ENCODE measurements around the gene WT1.

The WT1 gene

DNA sequence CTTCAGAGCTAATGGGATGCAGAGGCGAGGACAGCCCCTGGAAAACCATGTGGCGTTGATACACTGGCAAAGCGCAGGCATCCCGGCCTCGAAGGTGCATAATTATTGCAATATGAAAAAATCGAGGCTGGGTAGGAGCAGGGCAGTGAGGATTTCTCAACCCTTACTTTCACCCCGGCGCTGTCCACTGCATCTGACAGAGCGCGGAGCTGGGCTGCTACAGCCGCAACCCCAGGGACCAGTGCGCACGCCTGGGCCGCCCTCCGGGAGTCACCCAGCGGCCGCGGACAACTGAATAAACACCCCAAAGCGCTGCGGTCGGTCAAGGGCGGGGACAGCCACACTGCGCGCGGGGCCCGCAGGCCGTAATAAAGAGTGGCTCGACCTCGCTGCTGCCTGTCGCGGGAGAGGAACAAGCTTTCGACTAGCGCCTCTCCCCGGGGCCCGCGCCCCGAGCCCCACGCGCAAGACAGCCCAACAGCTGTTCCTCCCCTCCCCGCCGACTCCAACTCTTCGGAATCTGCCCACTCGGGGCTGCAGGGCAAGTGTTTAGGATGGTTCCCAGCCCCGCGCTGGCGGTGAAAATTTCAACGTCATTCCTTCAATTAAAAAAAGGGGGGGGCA is 3.6 kb upstream of the WT1 start:
- in situ Hi-C loops (cut with MboI; ENCODE audit: low sequenced_read_pairs): no loop called here

DNA sequence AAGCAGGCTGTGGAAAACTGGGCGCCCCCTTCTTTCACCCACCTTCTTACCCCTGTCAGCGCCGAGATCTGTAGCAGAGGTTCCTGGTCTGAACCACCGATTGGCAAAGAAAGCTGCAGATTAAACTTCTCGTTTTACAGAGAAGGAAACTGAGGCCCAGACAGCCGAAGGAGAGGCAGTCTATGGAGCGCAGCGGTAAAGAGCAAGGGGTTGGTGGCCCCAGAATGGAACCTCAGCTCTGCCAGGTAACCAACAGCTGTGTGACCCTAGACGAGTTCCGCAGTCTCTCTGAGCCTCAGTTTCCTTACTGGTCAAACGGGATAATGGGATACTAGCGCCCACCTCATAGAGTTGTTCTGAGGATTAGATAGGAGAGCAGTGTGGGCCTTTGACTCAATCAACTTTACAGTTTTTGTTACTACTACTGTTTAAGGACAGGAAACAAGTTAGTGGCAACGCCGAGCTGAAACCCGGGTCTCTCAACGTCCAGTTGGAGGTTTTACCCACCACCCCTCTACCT is 3.1 kb upstream of the WT1 start:
- in situ Hi-C loops (cut with MboI; ENCODE audit: low sequenced_read_pairs): no loop called here

DNA sequence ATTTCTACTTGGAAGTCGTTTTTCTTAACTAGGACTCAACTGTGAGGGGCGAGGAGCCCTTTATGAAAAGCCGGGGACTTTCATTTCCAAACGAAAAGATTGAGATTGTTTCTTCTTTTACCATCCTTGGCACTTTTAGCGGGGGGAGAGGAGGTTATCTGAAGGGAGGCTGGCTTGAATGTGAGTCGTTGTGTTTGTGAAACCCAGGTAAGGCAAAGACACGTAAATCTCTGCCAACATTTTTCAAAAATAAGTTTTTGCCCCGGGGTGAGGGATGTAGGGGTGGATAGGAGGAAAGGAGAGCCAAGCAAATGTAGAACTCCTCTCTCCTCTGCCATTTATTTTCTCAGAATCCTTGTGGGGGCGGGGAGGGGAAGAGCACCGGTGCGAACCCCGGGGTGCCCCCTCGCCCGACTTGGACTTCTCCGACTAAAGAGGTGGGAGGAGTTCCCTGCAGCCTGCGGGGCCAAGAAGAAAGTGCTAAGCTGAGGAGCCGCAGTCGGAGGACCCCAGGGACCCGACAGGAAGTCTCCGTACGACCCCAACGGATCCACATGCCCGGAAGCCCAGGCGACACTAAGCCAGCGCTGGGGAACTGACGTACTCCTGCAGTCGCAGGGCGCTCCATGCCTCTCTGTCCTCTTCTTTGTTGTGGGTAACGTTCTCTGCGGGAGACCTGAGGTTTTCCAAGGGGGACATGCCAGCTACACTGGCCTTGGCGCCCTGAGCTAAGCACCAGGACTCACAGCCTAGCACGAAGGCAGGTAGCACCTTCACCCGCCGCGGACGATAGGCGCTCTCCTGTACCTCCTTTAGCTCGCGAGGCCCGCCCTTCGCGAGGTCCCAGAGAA is 2.4 kb upstream of the WT1 start:
- in situ Hi-C loops (cut with MboI; ENCODE audit: low sequenced_read_pairs): no loop called here

DNA sequence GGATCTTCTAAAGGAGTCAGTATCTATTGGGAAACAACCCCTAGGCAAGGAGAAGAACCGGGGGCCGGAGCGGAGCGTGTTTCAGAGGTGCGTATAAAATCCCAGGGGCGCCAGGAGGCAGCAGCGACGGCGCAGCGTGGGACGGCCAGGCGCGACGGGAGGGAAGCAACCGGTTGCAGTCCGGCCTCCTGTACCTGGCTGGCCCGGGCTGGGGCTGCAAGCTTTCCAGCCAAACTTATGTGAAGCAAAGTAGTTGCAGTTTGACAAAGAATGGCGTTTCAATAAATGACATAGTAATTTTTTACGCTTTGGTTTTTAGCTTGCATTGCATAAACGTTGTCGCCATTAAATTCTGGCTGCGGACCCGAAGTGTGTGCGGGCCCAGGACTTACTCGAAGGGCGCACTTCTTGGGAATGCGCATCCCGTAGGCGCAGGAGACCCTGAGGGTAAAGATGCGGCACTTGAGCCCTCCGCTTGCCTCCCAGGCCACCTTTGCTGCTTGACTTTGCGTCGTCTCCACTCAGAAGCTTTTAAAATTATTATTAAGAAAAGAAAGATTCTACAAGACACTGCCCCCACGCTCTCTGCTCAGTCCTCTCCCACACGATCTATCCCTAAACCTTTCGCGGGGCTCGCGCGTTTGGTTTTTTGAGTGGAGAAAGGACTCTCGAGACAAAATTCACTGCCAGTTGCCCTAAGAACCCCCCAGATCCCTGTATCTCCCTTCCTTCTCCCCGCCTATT is 1.6 kb upstream of the WT1 start:
- in situ Hi-C loops (cut with MboI; ENCODE audit: low sequenced_read_pairs): no loop called here

DNA sequence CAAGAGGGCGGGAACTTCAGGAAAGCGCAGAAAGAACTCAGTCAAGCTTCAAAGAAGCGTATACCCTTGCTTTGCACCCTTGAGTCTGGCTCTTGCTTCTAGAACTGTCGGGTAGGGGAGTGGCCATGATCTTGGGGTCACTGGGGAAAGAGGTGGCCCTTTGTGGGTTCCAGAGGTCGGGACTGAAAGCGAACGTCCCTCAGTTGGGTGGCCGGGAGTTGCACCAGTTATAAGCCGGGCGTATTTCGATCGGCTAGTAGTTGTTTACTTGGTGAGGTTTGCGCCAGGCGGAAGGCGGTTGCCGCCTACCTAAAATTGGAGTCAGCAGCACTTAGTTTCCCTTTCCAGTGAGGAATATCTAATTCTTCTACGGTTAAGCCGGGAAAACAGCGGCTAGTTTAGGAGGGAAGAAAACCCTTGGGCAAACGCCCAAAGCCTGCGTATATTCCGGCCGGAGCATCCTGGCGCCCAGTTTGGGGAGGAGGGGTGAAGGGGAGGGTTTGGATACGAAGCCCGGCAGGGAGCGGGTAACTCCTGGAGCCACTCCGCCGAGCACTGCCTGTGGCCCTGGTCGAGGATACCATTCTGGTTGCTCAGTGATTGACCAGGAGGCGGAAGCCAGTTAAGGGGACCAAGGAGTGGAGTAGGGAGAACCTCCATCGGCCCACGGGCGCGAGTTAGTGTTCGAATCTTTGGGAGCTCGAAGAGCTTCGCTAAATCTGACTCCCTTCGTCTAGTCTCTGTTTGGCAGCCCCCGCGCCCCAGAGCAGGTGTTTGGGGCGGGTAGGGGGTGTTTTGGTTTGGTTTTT is 807 bp upstream of the WT1 start:
- in situ Hi-C loops (cut with MboI; ENCODE audit: low sequenced_read_pairs): no loop called here

DNA sequence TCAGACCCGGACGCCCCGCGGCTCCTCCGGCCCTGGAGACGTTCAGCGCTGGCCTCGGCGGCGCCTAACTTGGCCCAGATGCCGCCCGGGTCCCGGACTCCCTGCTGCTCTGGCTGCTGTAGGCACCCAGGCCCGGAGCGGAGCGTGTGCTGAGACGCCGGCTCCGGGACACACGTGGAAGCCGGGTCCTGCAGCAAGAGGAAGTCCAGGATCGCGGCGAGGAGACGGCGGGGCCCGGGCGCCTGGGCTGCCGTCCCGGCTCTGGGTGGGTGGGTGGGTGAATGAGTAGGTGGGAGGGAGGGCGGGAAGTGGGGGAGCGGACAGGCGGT is 223 bp downstream of the WT1 start:
- in situ Hi-C loops (cut with MboI; ENCODE audit: low sequenced_read_pairs): no loop called here

DNA sequence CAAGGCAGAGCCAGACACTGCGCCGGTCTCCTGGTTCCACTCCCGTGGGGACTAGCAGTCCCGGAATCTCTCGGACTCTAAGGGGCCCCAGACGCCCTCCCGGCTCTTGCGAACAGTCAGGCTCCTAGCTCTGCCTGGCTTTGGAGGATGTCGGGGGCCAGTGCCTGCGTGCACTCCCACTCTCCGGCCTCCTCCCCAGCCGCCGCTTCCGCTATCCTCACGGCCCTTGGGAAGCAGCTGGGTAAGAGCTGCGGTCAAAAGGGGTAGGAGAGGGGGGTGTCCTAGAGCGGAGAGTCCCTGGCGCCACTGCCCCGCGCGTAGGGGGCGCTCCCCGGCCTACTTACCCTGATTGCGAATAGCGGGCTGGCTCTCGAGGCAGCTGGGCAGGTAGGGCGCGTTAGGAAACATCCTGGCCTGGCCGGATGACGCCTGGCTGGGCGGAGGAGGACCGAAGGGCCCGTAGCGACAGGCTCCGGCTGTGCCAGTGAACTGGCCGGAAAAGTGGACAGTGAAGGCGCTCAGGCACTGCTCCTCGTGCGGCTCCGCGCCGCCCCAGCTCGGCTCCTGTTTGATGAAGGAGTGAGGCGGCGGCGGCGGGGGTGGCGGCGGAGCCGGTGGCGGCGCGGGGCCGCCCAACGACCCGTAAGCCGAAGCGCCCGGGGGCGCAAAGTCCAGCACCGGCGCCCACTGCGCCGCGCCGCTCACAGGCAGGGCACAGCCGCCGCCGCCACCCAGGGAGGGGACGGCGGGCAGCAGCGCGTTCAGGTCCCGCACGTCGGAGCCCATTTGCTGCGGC is 785 bp downstream of the WT1 start:
- in situ Hi-C loops (cut with MboI; ENCODE audit: low sequenced_read_pairs): no loop called here

DNA sequence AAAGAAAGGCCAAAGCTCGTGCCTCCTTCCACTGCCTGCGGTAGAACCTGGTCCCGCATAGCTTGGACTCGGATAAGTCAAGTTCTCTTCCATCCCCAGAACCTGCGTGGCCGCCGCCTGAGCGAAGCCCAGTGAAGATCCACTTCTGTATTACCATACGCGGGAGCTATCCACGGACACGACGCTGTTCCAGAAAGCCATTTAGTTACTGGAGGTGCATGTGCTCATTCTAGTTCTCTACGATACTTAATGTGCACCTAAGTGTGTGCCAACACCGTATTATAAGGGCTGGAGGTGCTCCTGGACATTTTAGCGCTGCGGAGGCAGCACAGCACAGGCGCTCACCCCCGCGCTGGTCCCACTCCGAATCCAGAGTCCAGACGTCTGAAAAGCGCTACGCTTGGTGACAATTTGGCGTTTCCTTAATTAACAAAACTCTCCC is 1.4 kb downstream of the WT1 start:
- in situ Hi-C loops (cut with MboI; ENCODE audit: low sequenced_read_pairs): no loop called here

DNA sequence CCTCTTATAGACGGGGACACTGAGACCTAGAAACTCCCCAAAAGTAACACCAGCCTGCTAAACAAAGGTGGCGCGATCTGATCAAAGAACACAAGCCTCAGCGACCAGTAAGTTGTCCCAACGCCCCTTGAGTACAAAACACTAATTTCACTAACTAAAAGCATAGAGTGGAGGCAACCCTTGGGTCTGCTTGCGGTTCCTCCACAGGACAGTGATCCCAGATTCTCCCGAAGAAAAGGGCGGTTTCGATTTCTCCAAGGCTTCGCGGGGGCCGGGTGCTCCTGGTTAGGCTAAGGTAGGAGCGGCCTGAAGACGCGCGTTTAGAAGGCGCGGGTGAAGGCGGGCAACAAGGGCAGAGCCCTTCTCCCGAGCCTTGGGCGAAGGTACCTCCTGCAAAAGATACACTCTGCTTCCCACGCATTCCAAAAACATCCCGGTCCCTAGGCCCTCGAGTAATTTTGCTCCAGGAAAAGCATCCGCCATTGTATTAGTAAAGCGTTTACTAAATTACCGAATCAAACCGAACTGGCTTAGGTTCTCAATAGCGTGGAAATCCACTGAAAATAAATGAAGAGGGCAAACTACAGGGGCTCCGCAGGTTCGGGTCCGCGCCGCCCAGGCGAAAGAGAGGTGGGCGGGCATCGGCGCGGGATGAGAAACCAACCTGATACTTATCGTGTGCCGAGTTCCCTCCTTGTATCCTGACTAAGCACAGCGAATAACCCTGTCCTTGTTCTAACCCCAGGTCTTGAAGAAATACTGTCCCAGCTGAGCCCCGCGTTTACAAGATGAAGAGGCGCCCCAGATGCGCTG is 2.0 kb downstream of the WT1 start:
- in situ Hi-C loops (cut with MboI; ENCODE audit: low sequenced_read_pairs): no loop called here

DNA sequence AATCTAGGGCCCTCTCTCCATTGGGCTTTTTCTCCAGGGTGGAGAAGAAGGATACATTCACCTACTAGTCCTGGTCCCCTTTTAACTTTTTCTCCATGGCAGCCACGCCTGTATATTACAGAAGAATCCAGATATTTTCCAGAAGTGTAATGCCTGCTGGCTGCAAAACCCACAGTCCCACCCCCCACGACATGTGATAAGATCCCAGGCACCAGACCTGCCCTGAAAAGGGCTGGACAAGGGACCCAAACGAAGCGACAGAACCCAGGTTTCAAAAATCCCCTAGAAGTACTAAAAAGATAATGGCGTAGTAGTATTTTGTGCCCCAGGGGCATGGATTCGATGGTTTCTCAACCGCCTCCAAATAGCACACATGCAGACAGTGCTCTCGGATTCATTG is 2.8 kb downstream of the WT1 start:
- in situ Hi-C loops (cut with MboI; ENCODE audit: low sequenced_read_pairs): no loop called here

DNA sequence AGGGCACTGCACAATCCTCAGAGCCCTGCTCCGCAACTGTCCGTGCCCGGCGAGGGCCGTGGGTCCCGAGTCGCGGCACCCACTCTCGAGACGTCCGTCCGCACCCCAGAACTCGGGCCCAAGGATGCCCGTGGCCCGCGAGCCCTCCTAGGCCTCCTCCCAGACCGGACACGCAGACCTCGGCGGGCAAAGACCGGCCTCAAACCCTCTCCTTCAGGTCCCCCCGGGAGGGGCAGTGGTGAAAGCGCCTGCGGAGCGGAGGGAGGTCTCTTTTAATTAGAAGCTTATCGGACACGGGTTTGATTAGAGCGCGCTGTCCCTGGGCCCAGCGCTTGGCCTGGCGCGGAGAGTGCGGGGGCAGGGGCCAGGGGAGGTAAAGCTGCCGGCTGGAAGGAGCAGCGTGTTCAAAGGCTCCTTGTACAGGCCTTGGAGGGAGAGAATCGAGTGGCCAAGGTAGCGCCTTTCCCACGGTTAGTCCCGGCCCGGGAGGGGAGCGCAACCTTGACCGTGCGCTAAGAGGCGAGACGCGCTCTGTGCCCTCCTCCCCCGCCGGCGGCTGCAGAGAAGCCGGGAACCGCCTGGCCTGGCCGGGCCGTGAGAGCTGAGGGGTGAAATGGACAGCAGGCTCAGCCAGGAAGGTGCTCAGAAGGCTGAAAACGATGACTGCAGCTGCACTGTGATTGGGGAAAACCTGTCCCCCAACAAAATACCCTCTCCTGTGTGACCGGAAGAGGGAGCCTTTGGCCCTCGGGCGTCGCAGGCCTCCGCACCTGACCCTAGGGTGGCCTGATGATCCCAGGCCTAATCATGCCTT is 4.6 kb downstream of the WT1 start:
- in situ Hi-C loops (cut with MboI; ENCODE audit: low sequenced_read_pairs): no loop called here

DNA sequence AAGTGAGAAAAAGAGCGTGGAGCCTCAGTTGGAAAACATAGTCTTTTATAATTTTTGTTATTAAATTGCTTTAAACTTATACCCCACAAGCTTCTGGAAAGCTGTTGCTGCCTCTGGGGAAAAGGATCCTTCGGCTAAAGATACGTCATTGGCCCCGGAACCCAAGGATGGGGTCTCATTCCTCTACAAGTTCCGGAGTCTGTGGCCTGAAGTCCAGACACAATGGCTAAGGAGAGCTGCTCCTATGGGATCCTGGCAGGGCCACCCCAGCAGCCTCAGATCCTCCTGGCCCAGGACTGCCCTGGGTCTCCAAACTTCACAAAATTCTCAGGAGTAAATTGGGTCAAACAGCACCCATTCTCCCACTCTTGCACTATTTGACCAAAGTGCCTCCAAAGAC is 5.9 kb downstream of the WT1 start:
- in situ Hi-C loops (cut with MboI; ENCODE audit: low sequenced_read_pairs): no loop called here

DNA sequence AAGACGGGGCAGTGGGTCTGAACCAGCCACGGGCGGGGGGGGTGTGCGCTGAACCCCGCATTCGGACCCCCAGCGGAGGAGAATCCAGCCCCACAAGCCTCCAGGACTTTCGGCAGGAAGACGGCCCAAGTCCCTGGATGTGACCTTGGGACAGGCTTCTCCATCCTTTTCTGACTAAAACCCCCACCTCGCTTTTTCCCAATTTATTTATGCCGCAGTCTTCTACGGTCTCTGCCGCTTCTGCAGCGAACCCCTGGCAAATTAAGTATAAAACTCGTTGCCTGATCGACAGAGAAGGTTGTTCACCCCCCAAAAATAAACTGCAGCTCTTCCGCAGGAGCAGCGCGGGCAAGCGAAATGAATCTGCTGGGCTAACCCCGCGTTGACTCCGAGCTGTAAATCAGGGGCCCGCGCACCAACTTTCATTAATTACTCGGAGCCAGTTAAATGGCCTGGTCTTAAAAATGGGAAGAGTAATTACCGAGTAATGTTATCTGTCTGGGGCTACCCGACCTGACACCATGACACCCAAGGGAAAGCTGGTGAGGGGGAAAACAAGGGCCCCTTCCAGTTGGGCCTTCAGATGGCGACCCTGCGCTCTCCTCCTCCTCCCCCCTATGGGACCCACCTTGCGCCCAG is 6.6 kb downstream of the WT1 start:
- in situ Hi-C loops (cut with MboI; ENCODE audit: low sequenced_read_pairs): no loop called here

DNA sequence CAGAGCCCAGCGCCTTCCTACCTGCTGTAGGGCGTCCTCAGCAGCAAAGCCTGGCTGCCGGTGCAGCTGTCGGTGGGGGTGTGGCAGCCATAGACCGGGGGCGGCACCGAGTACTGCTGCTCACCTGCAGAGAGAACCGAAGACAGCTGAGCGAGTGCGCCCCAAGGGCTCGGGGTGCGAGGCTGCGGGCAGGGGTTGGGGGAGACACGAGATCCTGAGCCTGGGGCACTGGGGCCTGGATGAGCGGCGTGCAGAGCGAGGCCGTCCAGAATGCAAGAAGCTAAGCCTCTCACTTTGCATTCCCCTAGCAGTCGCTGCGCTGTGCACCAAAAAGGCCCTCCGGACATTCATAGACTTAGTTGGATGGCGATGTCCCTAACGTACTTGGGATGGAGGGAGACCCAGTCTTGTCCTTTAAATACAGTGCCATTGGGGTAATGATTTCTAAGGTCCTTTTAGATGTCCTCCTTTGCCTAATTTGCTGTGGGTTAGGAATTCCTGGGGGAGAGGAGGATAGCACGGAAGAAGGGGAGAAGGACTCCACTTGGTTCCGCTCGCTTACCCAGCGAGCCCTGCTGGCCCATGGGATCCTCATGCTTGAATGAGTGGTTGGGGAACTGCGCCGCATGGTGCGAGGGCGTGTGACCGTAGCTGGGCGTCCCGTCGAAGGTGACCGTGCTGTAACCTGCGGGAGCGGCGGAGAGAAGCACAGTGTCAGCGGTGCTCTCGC is 7.2 kb downstream of the WT1 start:
- in situ Hi-C loops (cut with MboI; ENCODE audit: low sequenced_read_pairs): no loop called here

DNA sequence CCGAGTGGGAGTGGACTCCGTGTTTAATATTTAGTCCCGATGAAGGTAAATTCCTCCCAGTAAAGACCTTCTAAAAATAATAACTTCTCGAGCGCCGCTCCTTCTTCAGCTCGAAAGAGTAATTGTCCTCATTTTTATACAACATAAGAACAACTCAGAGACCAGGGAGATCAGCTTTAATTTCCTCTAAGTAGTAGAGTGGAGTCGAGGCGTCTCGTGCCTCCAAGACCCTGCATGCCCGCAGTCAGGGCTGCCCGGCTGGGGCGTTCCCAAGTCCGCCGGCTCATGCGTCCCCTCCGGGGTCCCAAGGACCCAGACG is 7.8 kb downstream of the WT1 start:
- in situ Hi-C loops (cut with MboI; ENCODE audit: low sequenced_read_pairs): no loop called here

DNA sequence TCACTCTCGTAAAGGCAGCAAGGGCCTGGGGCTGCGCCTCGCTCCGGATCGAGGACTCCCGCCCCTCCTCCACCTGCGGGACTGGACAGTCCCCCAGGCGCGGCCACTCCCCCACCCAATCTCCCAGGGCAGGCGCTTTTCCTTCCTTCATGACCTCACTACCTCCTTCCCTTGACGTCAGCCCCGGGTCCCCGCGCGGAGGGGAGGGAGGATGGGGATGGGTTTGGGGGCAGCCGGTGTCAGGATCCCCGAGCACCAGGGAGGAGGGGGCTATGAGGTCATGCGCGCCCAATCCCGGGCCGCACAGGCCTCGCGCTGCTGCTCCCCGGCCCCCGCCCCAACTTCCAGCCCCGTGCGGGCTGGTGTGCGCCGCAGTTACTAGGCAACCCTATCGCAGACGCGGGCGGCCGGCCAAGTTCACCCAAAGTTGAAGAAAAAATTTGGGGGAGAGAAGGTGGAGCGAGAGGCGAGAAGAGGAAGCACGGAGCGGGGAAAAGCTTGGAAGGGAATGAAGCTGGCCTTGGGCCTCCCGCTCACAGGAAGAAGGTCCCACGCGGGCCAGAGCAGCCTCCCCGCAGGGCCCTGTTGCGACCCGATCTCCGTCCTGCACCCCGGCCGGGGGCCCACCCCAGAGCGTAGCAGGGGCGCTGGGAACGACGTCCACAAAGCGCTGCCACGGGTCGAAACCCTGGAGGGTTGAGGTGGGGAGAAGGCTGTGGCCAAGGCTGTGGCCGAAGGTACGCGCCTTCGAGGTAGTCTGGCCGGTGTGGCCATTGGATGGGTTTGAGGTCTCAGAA is 8.3 kb downstream of the WT1 start:
- in situ Hi-C loops (cut with MboI; ENCODE audit: low sequenced_read_pairs): no loop called here

DNA sequence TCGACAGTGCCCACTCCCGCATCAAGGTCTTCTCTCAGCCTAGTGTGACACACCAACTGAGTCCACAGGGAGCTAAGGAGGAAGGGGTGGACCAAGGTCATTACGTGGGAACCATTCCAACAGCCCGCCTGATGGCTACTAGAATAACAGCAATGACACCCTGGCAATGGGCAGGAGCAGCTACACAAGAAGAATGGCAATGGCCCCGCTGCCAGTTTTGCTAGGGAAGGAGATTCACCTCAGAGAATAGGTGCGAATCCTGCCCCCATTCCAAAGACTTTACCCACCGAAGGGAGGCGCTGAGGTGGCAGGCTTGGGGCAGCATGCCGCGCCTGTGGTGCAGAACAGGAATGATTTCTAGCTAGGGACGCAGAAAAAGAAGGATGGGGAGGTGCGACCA is 9.1 kb downstream of the WT1 start:
- in situ Hi-C loops (cut with MboI; ENCODE audit: low sequenced_read_pairs): no loop called here
